Measurements from ENCODE around the gene MRPL19. TPM values are rescaled to one million over a fixed set of nuclear protein-coding genes. Genes with fewer than 3 reads are reported as not detected.

MRPL19 gene
- total and polyA plus RNA-seq, 2 donors (not counting 3 experiments of a cell fraction or from before 2014, with no cell fraction given): 13.0 to 52.3 TPM

- Histone ChIP-seq H3K79me2 (ENCODE audit: control insufficient read depth, insufficient read depth, low read length) (no peaks in the 10 kb centered on the region), H3K4me2 (ENCODE audit: insufficient read depth, low read length) (no peak overlapping the region), H3K9me3 (replicated peaks; ENCODE audit: control insufficient read depth, insufficient read depth, low read length) (no peaks in the 10 kb centered on the region), H3K27ac (ENCODE audit: insufficient read depth, low read depth, low read length) (no peak overlapping the region), H3K9me1 (replicated peaks; ENCODE audit: control insufficient read depth, extremely low read depth, insufficient read depth, low read length) (no peaks in the 10 kb centered on the region), H3K4me1 (ENCODE audit: control insufficient read depth, extremely low read depth, insufficient read depth, low read length) (no peaks in the 10 kb centered on the region), H2AFZ (ENCODE audit: low read depth, low read length) (no peak overlapping the region), H3K27me3 (ENCODE audit: control insufficient read depth in 2 of 2, insufficient read depth in 2 of 2, low read length in 2 of 2) (no peaks in the 10 kb centered on the region), H3K4me3 (replicated peaks in 1 of 3; ENCODE audit: insufficient read depth in 1 of 3, low read depth in 1 of 3, low read length in 3 of 3) (no peak overlapping the region), H3K9ac (replicated peaks; ENCODE audit: extremely low read depth, insufficient read depth, low read length) (no peak overlapping the region), H4K20me1 (replicated peaks; ENCODE audit: control insufficient read depth, extremely low read depth, insufficient read depth, low read length) (no peaks in the 10 kb centered on the region), H3K36me3 (ENCODE audit: control insufficient read depth in 2 of 2, extremely low read depth in 1 of 2, insufficient read depth in 2 of 2, low read length in 2 of 2) (peaks cover 2% of the 10 kb centered on the region in 2 experiments)
- intact Hi-C loops (cut with micrococcal nuclease): no loop called here
- ChIA-PET CTCF (interaction anchor here (0.9 to 3.2 kb wide), 3 partner anchors 10 to 26 kb away, joined by 3 to 27 read pairs (median 4); no protein-coding TSS in a partner anchor), POLR2A (no interaction called here)
- TF ChIP-seq MYC (IDR thresholded peaks at IDR 0.05; ENCODE audit: low read depth, low read length): no peak
- no peak for TF ChIP-seq EZH2 (IDR thresholded peaks at IDR 0.05; ENCODE audit: borderline replicate concordance, low read depth, low read length, severe bottlenecking)
- TF ChIP-seq JUN (IDR thresholded peaks at IDR 0.05; ENCODE audit: borderline replicate concordance, insufficient read depth, insufficient read length, low read depth): no peak
- TF ChIP-seq, protein P1, sequence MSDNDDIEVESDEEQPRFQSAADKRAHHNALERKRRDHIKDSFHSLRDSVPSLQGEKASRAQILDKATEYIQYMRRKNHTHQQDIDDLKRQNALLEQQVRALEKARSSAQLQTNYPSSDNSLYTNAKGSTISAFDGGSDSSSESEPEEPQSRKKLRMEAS (IDR thresholded peaks at IDR 0.05; ENCODE audit: insufficient read depth, insufficient read length): no peak
- TF ChIP-seq GATA2 (IDR thresholded peaks at IDR 0.05; ENCODE audit: insufficient read depth, insufficient read length, low read depth, low read length): no peak
- no peak for TF ChIP-seq FOS (IDR thresholded peaks at IDR 0.05; ENCODE audit: borderline replicate concordance, insufficient read depth, low read length)
- BruUV-seq (replicated peaks): no TSS peak
- DNase-seq (ENCODE audit: low read depth, low spot score): no peak
- dilution Hi-C loops (cut with MboI; ENCODE audit: extremely low pct_ligation_motif_present, low sequenced_read_pairs): no loop called here
- no peak for FAIRE-seq
Measured at GRCh38 chr2:75666911-75667310, 20.3 kb downstream of the MRPL19 start.

DNA sequence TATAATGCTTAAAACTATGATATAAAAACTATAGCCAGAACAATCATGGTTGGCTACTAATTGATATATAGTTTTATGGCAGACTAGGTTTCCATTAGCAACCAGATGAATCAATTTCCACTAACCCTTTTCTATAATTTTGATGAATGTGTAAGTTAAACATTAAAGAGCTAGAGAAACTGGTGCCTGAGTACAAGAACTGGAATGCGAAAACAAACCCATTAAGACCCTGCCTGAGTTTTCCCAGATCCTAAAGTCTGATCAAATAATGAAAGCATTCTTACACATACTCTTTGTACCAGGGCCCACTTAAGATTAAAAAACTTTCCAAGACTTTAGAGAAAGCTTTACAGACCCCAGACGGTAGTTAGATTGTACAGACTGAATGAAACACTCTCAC, 21.3 kb downstream of the MRPL19 start:
- H3K4me3 ChIP-seq (replicated peaks in 1 of 3; ENCODE audit: insufficient read depth in 1 of 3, low read depth in 1 of 3, low read length in 3 of 3): no peak overlapping the region
- no peak overlapping the region for H2AFZ ChIP-seq (ENCODE audit: low read depth, low read length)
- H3K36me3 ChIP-seq (ENCODE audit: control insufficient read depth in 2 of 2, extremely low read depth in 1 of 2, insufficient read depth in 2 of 2, low read length in 2 of 2): peaks cover 2% of the 10 kb centered on the region in 2 experiments
- ChIA-PET CTCF (interaction anchor here (1.0 to 3.2 kb wide), 2 partner anchors 10 kb away, joined by 4 to 27 read pairs; no protein-coding TSS in a partner anchor), POLR2A (no interaction called here)
- no peaks in the 10 kb centered on the region for H3K9me3 ChIP-seq (replicated peaks; ENCODE audit: control insufficient read depth, insufficient read depth, low read length)
- no peaks in the 10 kb centered on the region for H3K9me1 ChIP-seq (replicated peaks; ENCODE audit: control insufficient read depth, extremely low read depth, insufficient read depth, low read length)
- no TSS peak for BruUV-seq (replicated peaks)
- no peak overlapping the region for H3K27ac ChIP-seq (ENCODE audit: insufficient read depth, low read depth, low read length)
- no peak overlapping the region for H3K4me2 ChIP-seq (ENCODE audit: insufficient read depth, low read length)
- H3K9ac ChIP-seq (replicated peaks; ENCODE audit: extremely low read depth, insufficient read depth, low read length): no peak overlapping the region
- TF ChIP-seq, protein P1 (IDR thresholded peaks at IDR 0.05; ENCODE audit: insufficient read depth, insufficient read length): no peak
- TF ChIP-seq JUN (IDR thresholded peaks at IDR 0.05; ENCODE audit: borderline replicate concordance, insufficient read depth, insufficient read length, low read depth) (no peak), CTCF (IDR thresholded peaks at IDR 0.05; ENCODE audit: extremely low read depth in 1 of 2, insufficient read depth in 1 of 2, low read depth in 1 of 2, low read length in 2 of 2) (no peak), GATA2 (IDR thresholded peaks at IDR 0.05; ENCODE audit: insufficient read depth, insufficient read length, low read depth, low read length) (no peak), MYC (IDR thresholded peaks at IDR 0.05; ENCODE audit: low read depth, low read length) (no peak), POLR2A (IDR thresholded peaks at IDR 0.05; ENCODE audit: low read depth, low read length) (no peak), EZH2 (IDR thresholded peaks at IDR 0.05; ENCODE audit: borderline replicate concordance, low read depth, low read length, severe bottlenecking) (no peak), FOS (IDR thresholded peaks at IDR 0.05; ENCODE audit: borderline replicate concordance, insufficient read depth, low read length) (no peak), POLR2AphosphoS5 (IDR thresholded peaks at IDR 0.05; ENCODE audit: insufficient read depth, low read depth, low read length) (no peak)
- no peaks in the 10 kb centered on the region for H3K79me2 ChIP-seq (ENCODE audit: control insufficient read depth, insufficient read depth, low read length)
- FAIRE-seq (no peak), DNase-seq (ENCODE audit: low read depth, low spot score) (no peak)
- dilution Hi-C loops (cut with MboI; ENCODE audit: extremely low pct_ligation_motif_present, low sequenced_read_pairs): no loop called here
- H3K27me3 ChIP-seq (ENCODE audit: control insufficient read depth in 2 of 2, insufficient read depth in 2 of 2, low read length in 2 of 2): no peaks in the 10 kb centered on the region
- no peaks in the 10 kb centered on the region for H4K20me1 ChIP-seq (replicated peaks; ENCODE audit: control insufficient read depth, extremely low read depth, insufficient read depth, low read length)
- intact Hi-C loops (cut with micrococcal nuclease): no loop called here
- H3K4me1 ChIP-seq (ENCODE audit: control insufficient read depth, extremely low read depth, insufficient read depth, low read length): no peaks in the 10 kb centered on the region

Measured in endothelial cell of umbilical vein (primary cell).